ENCODE data around the gene MCEMP1.

Gene MCEMP1

DNA sequence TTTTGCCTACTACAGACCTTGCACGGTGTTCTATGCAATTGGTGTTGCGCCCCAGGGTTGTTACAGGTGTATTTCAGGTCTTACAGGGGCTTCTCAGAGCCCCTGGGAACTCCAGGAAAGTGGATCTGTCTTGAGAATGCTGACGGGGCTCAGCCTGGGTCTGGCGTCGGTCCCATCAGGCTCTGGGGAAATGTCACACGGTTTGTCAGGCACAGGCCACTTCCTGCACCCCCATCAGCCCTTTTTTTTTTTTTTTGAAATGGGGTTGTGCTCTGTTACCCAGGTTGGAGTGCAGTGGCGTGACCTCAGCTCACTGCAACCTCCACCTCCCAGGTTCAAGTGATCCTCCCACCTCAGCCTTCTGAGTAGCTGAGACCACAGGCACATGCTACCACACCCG lies 41.8 kb downstream of the MCEMP1 start:
- Histone ChIP-seq H3K9me3 (ENCODE audit: low read length) (peaks cover 1% of the 10 kb centered on the region), H3K4me3 (ENCODE audit: low read length) (no peak overlapping the region), H2AFZ (ENCODE audit: low read depth, low read length) (no peak overlapping the region), H3K36me3 (ENCODE audit: insufficient read depth, low read length) (no peaks in the 10 kb centered on the region), H3K27me3 (ENCODE audit: insufficient read depth, low read length) (peaks cover 4% of the 10 kb centered on the region), H3K4me1 (ENCODE audit: insufficient read depth, low read length) (no peaks in the 10 kb centered on the region)

DNA sequence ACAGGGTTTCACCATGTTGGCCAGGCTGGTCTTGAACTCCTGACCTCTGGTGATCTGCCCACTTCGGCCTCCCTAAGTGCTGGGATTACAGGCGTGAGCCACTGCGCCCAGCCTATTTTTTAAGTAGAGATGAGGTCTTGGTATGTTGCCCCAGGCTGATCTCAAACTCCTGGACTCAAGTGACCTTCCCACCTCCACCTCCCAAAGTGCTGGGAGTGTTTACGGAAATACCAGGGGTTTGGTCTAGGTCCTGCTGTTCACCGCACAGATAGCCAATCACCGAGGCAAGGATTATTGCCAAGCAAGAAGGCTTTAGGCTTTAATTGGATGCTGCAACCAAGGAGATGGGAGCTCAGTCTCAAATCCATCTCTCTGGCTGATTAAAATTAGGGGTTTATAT lies 43.5 kb downstream of the MCEMP1 start:
- peaks cover 1% of the 10 kb centered on the region for H3K9me3 ChIP-seq (ENCODE audit: low read length)
- H2AFZ ChIP-seq (ENCODE audit: low read depth, low read length), result no peak overlapping the region
- no peaks in the 10 kb centered on the region for H3K4me1 ChIP-seq (ENCODE audit: insufficient read depth, low read length)
- no peak overlapping the region for H3K4me3 ChIP-seq (ENCODE audit: low read length)
- peaks cover 4% of the 10 kb centered on the region for H3K27me3 ChIP-seq (ENCODE audit: insufficient read depth, low read length)
- H3K36me3 ChIP-seq (ENCODE audit: insufficient read depth, low read length), result no peaks in the 10 kb centered on the region

DNA sequence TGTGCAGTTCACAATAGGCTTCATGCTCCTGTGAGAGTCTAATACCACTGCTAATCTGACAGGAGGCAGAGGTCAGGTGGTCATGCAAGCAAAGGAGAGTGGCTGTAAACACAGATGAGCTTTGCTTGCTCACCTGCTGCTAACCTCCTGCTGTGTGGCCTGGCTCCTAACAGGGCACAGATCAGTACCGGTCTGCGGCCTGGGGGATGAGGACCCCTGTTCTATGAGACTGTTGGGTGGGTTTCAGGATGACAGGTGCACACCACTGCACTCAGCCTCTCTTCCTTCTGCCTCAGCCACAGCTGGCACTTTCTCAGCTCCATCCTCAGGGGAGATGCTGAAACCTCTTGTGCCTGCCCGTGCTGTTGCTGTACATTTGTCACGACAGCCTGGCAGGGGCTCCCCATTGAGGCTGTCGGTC lies 45.4 kb downstream of the MCEMP1 start:
- peaks cover 7% of the 10 kb centered on the region for H3K27me3 ChIP-seq (ENCODE audit: insufficient read depth, low read length)
- H3K9me3 ChIP-seq (ENCODE audit: low read length), result no peaks in the 10 kb centered on the region
- H2AFZ ChIP-seq (ENCODE audit: low read depth, low read length), result no peak overlapping the region
- no peaks in the 10 kb centered on the region for H3K4me1 ChIP-seq (ENCODE audit: insufficient read depth, low read length)
- no peak overlapping the region for H3K4me3 ChIP-seq (ENCODE audit: low read length)
- H3K36me3 ChIP-seq (ENCODE audit: insufficient read depth, low read length), result no peaks in the 10 kb centered on the region

DNA sequence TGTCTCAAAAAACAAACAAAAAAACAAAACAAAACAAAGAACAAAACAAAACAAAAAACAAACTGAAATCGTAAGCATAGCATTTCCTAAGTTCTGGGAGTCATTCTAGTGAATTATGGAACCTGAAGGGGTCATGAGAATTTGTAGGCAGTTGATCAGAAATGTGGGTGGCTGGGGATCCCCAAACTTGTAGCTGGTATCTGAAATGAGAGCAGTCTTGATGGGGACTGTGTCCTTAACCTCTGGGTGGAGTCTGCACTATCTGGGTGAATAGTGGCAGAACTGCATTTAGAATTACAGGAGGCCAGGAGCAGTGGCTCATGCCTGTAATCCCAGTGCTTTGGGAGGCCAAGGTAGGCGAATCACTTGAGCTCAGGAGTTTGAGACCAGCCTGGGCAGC lies 48.9 kb downstream of the MCEMP1 start:
- Histone ChIP-seq H3K27me3 (ENCODE audit: insufficient read depth, low read length) (peaks cover 42% of the 10 kb centered on the region), H2AFZ (ENCODE audit: low read depth, low read length) (no peak overlapping the region), H3K4me1 (ENCODE audit: insufficient read depth, low read length) (no peaks in the 10 kb centered on the region), H3K4me3 (ENCODE audit: low read length) (no peak overlapping the region), H3K36me3 (ENCODE audit: insufficient read depth, low read length) (no peaks in the 10 kb centered on the region), H3K9me3 (ENCODE audit: low read length) (no peaks in the 10 kb centered on the region)

DNA sequence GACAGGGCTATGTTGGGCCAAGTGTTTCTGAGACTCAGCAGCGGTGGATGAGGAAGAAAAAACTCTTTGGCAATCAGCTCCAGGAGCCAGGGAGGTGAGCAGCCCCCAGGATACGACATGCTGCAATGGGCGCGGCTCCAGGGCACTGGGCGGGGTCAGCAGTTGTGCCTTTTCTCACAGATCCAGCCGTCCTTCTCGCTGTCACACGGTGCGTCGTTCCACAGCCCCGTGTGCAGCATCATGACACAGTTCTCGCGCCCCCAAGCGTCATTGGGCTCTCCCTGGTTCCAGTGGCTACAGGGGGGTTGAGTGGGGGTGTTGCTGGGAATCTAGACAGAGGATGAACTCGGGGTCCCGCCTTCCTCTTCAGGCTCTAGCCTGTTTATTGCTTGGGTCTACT lies 52.3 kb downstream of the MCEMP1 start:
- Histone ChIP-seq H3K27me3 (ENCODE audit: insufficient read depth, low read length) (peaks cover 57% of the 10 kb centered on the region), H3K9me3 (ENCODE audit: low read length) (no peaks in the 10 kb centered on the region), H3K4me3 (ENCODE audit: low read length) (no peak overlapping the region), H3K4me1 (ENCODE audit: insufficient read depth, low read length) (no peaks in the 10 kb centered on the region), H3K36me3 (ENCODE audit: insufficient read depth, low read length) (no peaks in the 10 kb centered on the region), H2AFZ (ENCODE audit: low read depth, low read length) (no peak overlapping the region)
